Calu3 (cell line): ENCODE data around the gene LRPAP1. TPM values are rescaled to one million over a fixed set of nuclear protein-coding genes. Genes with fewer than 3 reads are reported as not detected.
"Not testable (repeated sequence)": the region's sequence is repeated elsewhere in the genome, so short reads cannot be mapped to it uniquely, and the experiment has no call there.

Experiments
- BruUV-seq: library from RNA; stranded (reverse); fragments of 400-500 nt; replicated peaks from 2 replicates; lab custom pipeline; 2021; lab: Mats Ljungman, UMichigan
- CTCF ChIA-PET: fragments of 300-600 bp; sonication (Branson Sonifier 250); formaldehyde crosslinking; loops from one replicate; lab custom pipeline; 2022; ENCODE audit warnings: antibody characterized with exemption; lab: Charles Lee
- DNase-seq: peaks from one replicate; pipeline ENCODE4 v3.0.0; 2022
- H3K27ac Mint-ChIP-seq: one replicate; pipeline ENCODE4 v1.8.0; 2022; ENCODE audit warnings: mixed read lengths; ENCODE audit not compliant: unreplicated experiment
- H3K27me3 Mint-ChIP-seq: one replicate; pipeline ENCODE4 v1.8.0; 2022; ENCODE audit warnings: mixed read lengths; ENCODE audit not compliant: unreplicated experiment
- H3K36me3 Mint-ChIP-seq: one replicate; pipeline ENCODE4 v1.8.0; 2022; ENCODE audit warnings: mild to moderate bottlenecking, moderate library complexity, mixed read lengths; ENCODE audit not compliant: insufficient read depth, unreplicated experiment
- H3K4me1 Mint-ChIP-seq: one replicate; pipeline ENCODE4 v1.8.0; 2022; ENCODE audit warnings: mild to moderate bottlenecking, low read depth, mixed read lengths; ENCODE audit not compliant: unreplicated experiment
- H3K4me3 Mint-ChIP-seq: one replicate; pipeline ENCODE4 v1.8.0; 2022; ENCODE audit warnings: mild to moderate bottlenecking, low read depth, moderate library complexity, mixed read lengths; ENCODE audit not compliant: unreplicated experiment
- H3K9me3 Mint-ChIP-seq: one replicate; pipeline ENCODE4 v1.8.0; 2022; ENCODE audit warnings: low read depth, mixed read lengths; ENCODE audit not compliant: unreplicated experiment
- intact Hi-C: fragments of 100-400 bp; cut with micrococcal nuclease; formaldehyde crosslinking; loops from one replicate; pipeline ENCODE4 v1.10.0; 2022; ENCODE audit not compliant: unreplicated experiment
- total RNA-seq: library from RNA; stranded (reverse); gene quantifications from 2 replicates; pipeline ENCODE4 v1.2.3, GENCODE V29; 2022

LRPAP1 gene
- total RNA-seq, 1 experiment from 2014 or later: 88.5 TPM

DNA sequence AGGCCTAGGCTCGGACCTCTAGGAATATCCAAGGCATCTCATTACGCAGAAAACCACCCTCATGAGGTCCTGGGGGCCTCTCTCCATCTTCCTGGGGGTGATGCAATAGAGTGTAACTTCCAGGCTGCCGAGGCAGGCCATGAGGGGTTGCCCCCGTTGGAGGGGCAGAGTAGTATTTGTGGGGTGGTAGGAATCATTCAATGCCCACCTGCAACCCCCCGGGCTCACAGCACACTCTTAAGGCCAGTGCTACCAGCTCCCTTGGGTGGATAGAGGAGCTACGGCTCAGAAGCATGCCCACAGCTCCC is 17.4 kb upstream of the LRPAP1 start:
- H3K9me3 Mint-ChIP-seq, H3K27me3 Mint-ChIP-seq, H3K36me3 Mint-ChIP-seq, DNase-seq, intact Hi-C loops, CTCF ChIA-PET, H3K27ac Mint-ChIP-seq, H3K4me3 Mint-ChIP-seq, BruUV-seq, H3K4me1 Mint-ChIP-seq: not testable (repeated sequence)

DNA sequence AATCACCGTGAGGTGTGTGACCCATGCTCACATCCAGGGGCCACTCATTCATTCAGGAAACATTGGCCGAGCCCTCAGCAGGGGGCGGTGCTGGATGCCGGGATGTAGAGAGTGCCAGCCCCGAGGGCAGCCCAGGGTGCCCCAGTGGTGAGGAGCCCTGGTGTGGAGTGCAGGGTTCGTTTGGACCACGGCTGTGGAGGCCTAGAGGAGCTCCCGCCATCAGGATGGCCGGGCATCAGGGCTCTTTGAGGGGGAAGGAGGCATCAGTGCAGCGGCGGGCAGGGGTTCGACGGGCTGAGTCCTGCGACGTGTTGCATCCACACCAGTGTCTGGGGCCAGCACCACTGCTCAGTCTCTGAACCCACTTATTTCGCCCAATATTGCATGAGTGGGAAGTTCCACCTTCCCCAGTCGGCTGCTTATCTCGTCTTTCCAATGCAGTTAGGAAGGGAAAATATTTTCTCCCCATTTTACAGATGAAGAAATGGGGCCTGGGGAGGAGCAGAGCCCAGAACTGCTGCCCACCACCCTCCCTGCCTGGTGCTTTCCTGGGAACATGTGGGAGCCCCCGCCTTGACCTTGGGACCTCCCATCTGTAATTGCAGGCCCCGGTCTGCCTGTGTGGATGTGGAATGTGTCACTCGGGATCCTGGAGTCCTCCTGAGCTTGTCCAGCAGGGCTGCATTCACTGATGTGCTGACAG is 16.9 kb upstream of the LRPAP1 start:
- CTCF ChIA-PET, H3K4me3 Mint-ChIP-seq, DNase-seq, H3K9me3 Mint-ChIP-seq, intact Hi-C loops, H3K27me3 Mint-ChIP-seq, BruUV-seq, H3K36me3 Mint-ChIP-seq, H3K27ac Mint-ChIP-seq, H3K4me1 Mint-ChIP-seq: not testable (repeated sequence)

DNA sequence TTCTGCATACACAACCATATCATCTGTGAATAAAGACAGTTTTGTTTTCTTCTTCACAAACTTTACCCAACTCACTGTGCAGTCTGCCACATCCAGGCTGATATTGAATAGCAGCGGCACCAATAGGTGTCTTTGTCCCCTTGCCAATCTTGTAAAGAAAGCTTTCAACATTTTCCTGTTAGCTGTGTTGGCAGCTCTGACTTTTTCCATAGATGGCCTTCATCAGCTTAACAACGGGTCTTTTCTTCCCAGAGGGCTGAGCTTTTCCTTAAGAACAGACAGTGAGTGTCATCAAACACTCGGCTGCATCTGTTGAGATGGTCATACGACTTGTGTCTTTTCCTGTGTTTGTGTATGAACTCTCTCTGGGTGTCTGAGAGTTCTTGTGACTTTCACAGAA is 14.5 kb upstream of the LRPAP1 start:
- H3K27me3 Mint-ChIP-seq, intact Hi-C loops, H3K36me3 Mint-ChIP-seq, H3K9me3 Mint-ChIP-seq, H3K27ac Mint-ChIP-seq, BruUV-seq, H3K4me3 Mint-ChIP-seq, H3K4me1 Mint-ChIP-seq, CTCF ChIA-PET, DNase-seq: not testable (repeated sequence)

DNA sequence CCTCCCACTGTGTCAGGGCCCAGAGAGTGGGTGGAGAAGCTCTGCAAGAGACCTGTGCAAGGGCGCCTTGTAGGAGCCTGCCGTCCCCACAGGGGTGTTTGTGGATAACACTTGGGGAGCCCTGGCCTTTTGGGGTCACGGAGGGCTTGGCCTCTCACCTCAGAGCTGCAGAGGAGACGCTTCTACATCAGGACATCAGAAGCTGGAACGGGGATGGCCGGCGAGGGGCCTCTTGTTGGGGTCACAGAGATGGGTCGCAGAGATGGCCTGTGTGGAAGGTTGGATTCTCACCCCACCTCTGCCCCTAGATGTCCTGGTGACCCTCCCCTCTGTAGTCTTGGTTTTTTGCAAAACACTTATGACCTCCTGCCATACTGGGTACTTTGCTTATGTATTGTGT is 13.1 kb upstream of the LRPAP1 start:
- CTCF ChIA-PET, H3K36me3 Mint-ChIP-seq, H3K9me3 Mint-ChIP-seq, H3K4me1 Mint-ChIP-seq, DNase-seq, BruUV-seq, H3K4me3 Mint-ChIP-seq, H3K27me3 Mint-ChIP-seq, H3K27ac Mint-ChIP-seq, intact Hi-C loops: not testable (repeated sequence)

DNA sequence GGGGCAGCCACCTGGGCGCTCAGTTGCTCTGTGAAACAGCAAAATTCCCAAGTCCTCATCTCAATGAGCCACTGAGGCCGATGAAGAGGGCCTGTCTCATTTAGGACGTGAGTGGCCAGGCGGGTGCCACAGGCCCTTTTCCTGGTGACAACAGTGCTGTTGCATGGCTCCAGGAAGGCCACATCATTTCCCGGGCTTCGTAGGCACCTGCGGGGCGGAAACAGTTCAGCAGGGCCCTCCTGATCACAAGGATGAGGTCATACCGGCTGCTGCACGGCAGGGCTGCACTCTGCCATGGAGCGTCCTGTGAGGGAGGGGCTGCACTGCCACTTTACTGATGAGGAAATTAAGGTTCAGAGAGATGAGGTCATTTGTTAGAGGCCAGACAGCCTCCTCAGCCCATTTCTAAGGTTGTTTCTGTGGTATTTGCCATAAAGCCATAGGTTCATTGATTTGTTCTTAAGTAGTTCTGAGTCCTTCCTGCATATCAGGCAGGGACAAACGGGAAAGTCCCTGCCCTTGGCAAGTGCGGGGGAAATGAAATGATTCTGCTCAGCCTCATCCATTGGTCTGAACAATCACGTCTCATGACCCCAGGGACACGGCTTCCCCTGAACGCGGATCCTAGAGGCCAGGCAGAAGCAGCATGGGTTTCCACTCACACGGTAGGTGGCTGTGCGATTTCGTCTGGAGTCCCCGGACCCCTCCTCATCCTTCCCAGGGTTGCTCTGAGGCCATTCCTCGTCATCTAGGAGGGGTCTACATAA is 12.2 kb upstream of the LRPAP1 start:
- BruUV-seq, intact Hi-C loops, H3K27me3 Mint-ChIP-seq, H3K4me1 Mint-ChIP-seq, H3K4me3 Mint-ChIP-seq, CTCF ChIA-PET, H3K9me3 Mint-ChIP-seq, H3K27ac Mint-ChIP-seq, H3K36me3 Mint-ChIP-seq: not testable (repeated sequence)
- peak; percentile 59 for DNase-seq

DNA sequence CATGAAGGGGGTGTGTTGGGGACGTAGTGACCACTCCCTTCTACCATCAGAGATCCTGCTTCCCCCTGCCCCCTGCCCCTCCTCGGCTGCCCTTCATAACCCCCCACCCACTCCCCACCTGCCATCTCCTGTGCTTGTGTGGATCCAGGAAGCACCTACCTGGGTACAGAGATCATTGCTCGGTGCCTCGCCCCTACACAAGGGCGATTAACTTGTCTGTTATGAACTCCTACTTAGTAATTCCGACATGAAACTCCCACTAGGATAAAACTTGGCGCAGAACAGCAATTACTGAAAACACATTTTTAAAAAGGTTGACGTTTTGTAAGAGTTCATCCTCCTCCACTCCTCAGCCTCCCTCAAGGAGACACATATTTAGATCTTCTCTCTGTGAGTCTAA is 11.2 kb upstream of the LRPAP1 start:
- intact Hi-C loops, DNase-seq, H3K27me3 Mint-ChIP-seq, H3K4me1 Mint-ChIP-seq, H3K9me3 Mint-ChIP-seq, CTCF ChIA-PET, H3K4me3 Mint-ChIP-seq, BruUV-seq, H3K27ac Mint-ChIP-seq, H3K36me3 Mint-ChIP-seq: not testable (repeated sequence)

DNA sequence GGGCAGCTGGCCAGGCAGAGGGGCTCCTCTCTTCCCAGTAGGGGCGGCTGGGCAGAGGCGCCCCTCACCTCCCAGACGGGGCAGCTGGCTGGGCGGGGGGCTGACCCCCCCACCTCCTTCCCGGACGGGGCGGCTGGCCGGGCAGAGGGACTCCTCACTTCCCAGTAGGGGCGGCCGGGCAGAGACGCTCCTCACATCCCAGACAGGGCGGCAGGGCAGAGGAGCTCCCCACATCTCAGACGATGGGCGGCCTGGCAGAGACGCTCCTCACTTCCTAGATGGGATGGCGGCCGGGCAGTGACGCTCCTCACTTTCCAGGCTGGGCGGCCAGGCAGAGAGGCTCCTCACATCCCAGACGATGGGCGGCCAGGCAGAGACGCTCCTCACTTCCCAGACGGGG is 6.7 kb upstream of the LRPAP1 start:
- H3K9me3 Mint-ChIP-seq, intact Hi-C loops, H3K4me1 Mint-ChIP-seq, BruUV-seq, H3K36me3 Mint-ChIP-seq, H3K4me3 Mint-ChIP-seq, H3K27ac Mint-ChIP-seq, DNase-seq: not testable (repeated sequence)
- CTCF ChIA-PET: interaction anchor here (0.6 kb wide), 1 partner anchor 342 kb away, joined by 3 read pairs; no protein-coding TSS in a partner anchor
- peaks cover 21% of the 10 kb centered on the region for H3K27me3 Mint-ChIP-seq

DNA sequence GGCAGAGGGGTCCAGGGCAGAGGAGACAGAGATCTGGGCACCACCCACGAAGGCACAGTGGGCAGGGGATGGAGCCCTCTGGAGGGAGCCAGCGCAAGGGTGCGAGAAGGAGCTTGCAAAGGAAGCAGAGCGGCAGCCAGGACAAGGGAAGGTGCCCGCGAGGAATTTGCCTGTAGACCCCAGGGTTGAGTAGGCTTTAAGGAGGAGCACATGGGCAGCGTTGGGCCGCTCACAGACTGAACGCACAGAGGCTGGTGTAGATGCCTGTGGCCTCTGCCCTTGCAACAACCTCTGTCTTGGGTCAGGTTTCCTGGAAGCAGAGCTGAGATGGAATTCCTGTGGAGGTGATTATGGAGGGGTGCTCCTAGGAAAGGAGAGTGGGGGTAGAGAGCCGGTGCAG is 3.6 kb upstream of the LRPAP1 start:
- H3K4me1 Mint-ChIP-seq, H3K4me3 Mint-ChIP-seq, intact Hi-C loops, CTCF ChIA-PET, H3K9me3 Mint-ChIP-seq, BruUV-seq, DNase-seq, H3K27ac Mint-ChIP-seq: not testable (repeated sequence)
- peaks cover 20% of the 10 kb centered on the region for H3K36me3 Mint-ChIP-seq
- H3K27me3 Mint-ChIP-seq: peaks cover 31% of the 10 kb centered on the region
